ENCODE data around the gene ABCC3. TPM values are rescaled to one million over a fixed set of nuclear protein-coding genes. Genes with fewer than 3 reads are reported as not detected.

Gene ABCC3
- total and polyA plus RNA-seq, 2 of the 8 experiments (the other 6 are each of a cell fraction or from before 2014, with no cell fraction given): 0.35 to 0.37 TPM

GRCh38 chr17:50687200-50688066 lies 52.8 kb downstream of the ABCC3 start:
- Histone ChIP-seq H3K56ac (replicated peaks; ENCODE audit: insufficient read length, low read depth, low read length) (no peak overlapping the region), H2BK15ac (ENCODE audit: low read length) (no peak overlapping the region), H3K27ac (ENCODE audit: low read depth, low read length) (no peak overlapping the region), H3K4ac (replicated peaks; ENCODE audit: insufficient read length, low read depth, low read length) (no peak overlapping the region), H2AFZ (ENCODE audit: low read length) (no peak overlapping the region), H2BK5ac (ENCODE audit: low read depth, low read length) (peak overlapping the region; percentile 15; the same call in 1 of the 2 replicates), H4K8ac (ENCODE audit: extremely low read depth, insufficient read depth, low read length) (no peak overlapping the region; the same call in 1 of the 2 replicates), H2BK12ac (ENCODE audit: low read depth, low read length) (no peak overlapping the region), H3K4me1 (replicated peaks in 1 of 4; ENCODE audit: control insufficient read depth in 3 of 4, insufficient read depth in 4 of 4, low read length in 3 of 4) (peaks cover 1 to 28% (median 10%) of the 10 kb centered on the region in 4 experiments; a peak in 6 of 7 replicates), H3K14ac (ENCODE audit: insufficient read length) (no peak overlapping the region), H4K5ac (ENCODE audit: insufficient read length, low read depth, low read length) (no peak overlapping the region), H2BK120ac (replicated peaks; ENCODE audit: low read depth, low read length) (no peak overlapping the region), H4K20me1 (replicated peaks in 1 of 2; ENCODE audit: control insufficient read depth in 1 of 2, insufficient read depth in 2 of 2, low read length in 2 of 2) (no peaks in the 10 kb centered on the region), H3K79me2 (ENCODE audit: control insufficient read depth in 1 of 2, insufficient read depth in 2 of 2, low read length in 2 of 2) (no peaks in the 10 kb centered on the region), H2BK20ac (ENCODE audit: low read length) (no peak overlapping the region), H2AK5ac (ENCODE audit: low read depth, low read length) (no peak overlapping the region), H3K23ac (ENCODE audit: insufficient read length) (no peak overlapping the region), H3K4me3 (ENCODE audit: extremely low read depth in 1 of 4, insufficient read depth in 2 of 4, low read depth in 3 of 4, low read length in 4 of 4) (no peak overlapping the region), H3K23me2 (ENCODE audit: low read depth, low read length) (no peaks in the 10 kb centered on the region), H3K9ac (replicated peaks in 1 of 4; ENCODE audit: extremely low read depth in 1 of 4, low read depth in 3 of 4, low read length in 3 of 4) (no peak overlapping the region), H3K79me1 (ENCODE audit: low read depth, low read length) (no peaks in the 10 kb centered on the region), H3K18ac (ENCODE audit: extremely low read depth, low read length) (no peak overlapping the region), H3K27me3 (replicated peaks in 1 of 4; ENCODE audit: control insufficient read depth in 3 of 4, extremely low read depth in 1 of 4, insufficient read depth in 3 of 4, low read length in 3 of 4) (no peaks in the 10 kb centered on the region), H3K4me2 (ENCODE audit: insufficient read depth in 1 of 2, low read depth in 2 of 2, low read length in 2 of 2) (no peak overlapping the region), H3K9me3 (ENCODE audit: insufficient read depth in 2 of 2, low read depth in 1 of 2, low read length in 1 of 2) (no peaks in the 10 kb centered on the region), H3K36me3 (ENCODE audit: control insufficient read depth in 2 of 4, insufficient read depth in 4 of 4, low read length in 3 of 4) (peaks cover 0 to 2% (median 0%) of the 10 kb centered on the region in 4 experiments; a peak in 1 of 8 replicates), H4K91ac (replicated peaks; ENCODE audit: insufficient read length, low read length) (peak overlapping the region; percentile 13)
- no peak for FAIRE-seq
- 81% methylated on average over 16 of the region's 16 CpGs; no CpG with 5 or more reads in 1 of the 2 experiments for WGBS, 2 experiments (ENCODE audit: extremely low coverage in 1 of 2, insufficient coverage in 1 of 2, insufficient read length in 1 of 2, insufficient replicate concordance in 2 of 2, low coverage in 1 of 2, low lambda C conversion rate in 2 of 2, missing lambda C conversion rate in 1 of 2)
- ChIA-PET POLR2A (ENCODE audit: partially characterized antibody) (interaction anchor here (1.2 kb wide), 1 partner anchor 10 kb away, joined by 3 read pairs; no protein-coding TSS in a partner anchor), CTCF (ENCODE audit: partially characterized antibody) (interaction anchor here (0.8 to 20.2 kb wide), 10 partner anchors 10 to 205 kb away, joined by 3 to 391 read pairs (median 4); no protein-coding TSS in a partner anchor)
- no peak for DNase-seq (ENCODE audit: low read depth in 1 of 2, low spot score in 2 of 2)
- TF ChIP-seq ZNF274 (IDR thresholded peaks at IDR 0.05; ENCODE audit: borderline replicate concordance, extremely low read depth, low read length) (no peak), SP1 (IDR thresholded peaks at IDR 0.05; ENCODE audit: low read depth, low read length) (peak; percentile 88)

Data from H1 (cell line).